BLaER1 (cell line): Measurements from ENCODE around the gene APPBP2.
"Not testable (repeated sequence)": the region's sequence is repeated elsewhere in the genome, so short reads cannot be mapped to it uniquely, and the experiment has no call there.

Experiments
- H3K27ac ChIP-seq: shearing (Covaris generic); formaldehyde crosslinking; 2 replicates; pipeline ENCODE4 v1.8.1; 2022
- H3K27me3 ChIP-seq: shearing (Covaris generic); formaldehyde crosslinking; 2 replicates; pipeline ENCODE4 v1.8.1; 2022
- H3K36me3 ChIP-seq: shearing (Covaris generic); formaldehyde crosslinking; 2 replicates; pipeline ENCODE4 v1.8.1; 2022
- H3K4me1 ChIP-seq: shearing (Covaris generic); formaldehyde crosslinking; 2 replicates; pipeline ENCODE4 v1.8.1; 2022
- H3K4me2 ChIP-seq: shearing (Covaris generic); formaldehyde crosslinking; 2 replicates; pipeline ENCODE4 v1.8.1; 2022
- H3K4me3 ChIP-seq: shearing (Covaris generic); formaldehyde crosslinking; 2 replicates; pipeline ENCODE4 v1.8.1; 2022
- H3K9ac ChIP-seq: shearing (Covaris generic); formaldehyde crosslinking; 2 replicates; pipeline ENCODE4 v1.8.1; 2022
- H3K9me3 ChIP-seq: shearing (Covaris generic); formaldehyde crosslinking; 2 replicates; pipeline ENCODE4 v1.8.1; 2022
- H4K20me1 ChIP-seq: shearing (Covaris generic); formaldehyde crosslinking; 2 replicates; pipeline ENCODE4 v1.8.1; 2022
- Cebpa-rat ChIP-seq: shearing (Covaris generic); IDR thresholded peaks from 2 replicates; pipeline ENCODE4 v1.8.1; 2022

Gene APPBP2

GRCh38 chr17:60557805-60558204 is 31.8 kb upstream of the APPBP2 start:
- TF ChIP-seq Cebpa-rat = no peak
- Histone ChIP-seq H3K9me3 (peaks cover 51% of the 10 kb centered on the region), H3K36me3 (peaks cover 15% of the 10 kb centered on the region)

GRCh38 chr17:60555786-60556185 is 29.7 kb upstream of the APPBP2 start:
- Histone ChIP-seq H3K4me2 (no peak overlapping the region), H4K20me1 (no peaks in the 10 kb centered on the region), H3K27me3 (no peaks in the 10 kb centered on the region), H3K4me3 (no peak overlapping the region), H3K36me3 (peaks cover 15% of the 10 kb centered on the region), H3K27ac (no peak overlapping the region), H3K4me1 (no peaks in the 10 kb centered on the region), H3K9me3 (peaks cover 51% of the 10 kb centered on the region), H3K9ac (no peak overlapping the region)
- TF ChIP-seq Cebpa-rat = no peak

More at GRCh38 chr17:60557805-60558204, 31.8 kb upstream of the APPBP2 start:
- no peak overlapping the region for H3K27ac ChIP-seq
- no peaks in the 10 kb centered on the region for H4K20me1 ChIP-seq
- no peak overlapping the region for H3K4me3 ChIP-seq
- no peak overlapping the region for H3K4me2 ChIP-seq
- H3K4me1 ChIP-seq = no peaks in the 10 kb centered on the region
- no peak overlapping the region for H3K9ac ChIP-seq
- H3K27me3 ChIP-seq = no peaks in the 10 kb centered on the region

GRCh38 chr17:60554377-60554788 is 28.3 kb upstream of the APPBP2 start:
- Histone ChIP-seq H4K20me1 (no peaks in the 10 kb centered on the region), H3K4me2 (no peak overlapping the region), H3K27ac (no peak overlapping the region), H3K27me3 (no peaks in the 10 kb centered on the region), H3K4me1 (no peaks in the 10 kb centered on the region), H3K4me3 (no peak overlapping the region), H3K9me3 (peaks cover 63% of the 10 kb centered on the region), H3K36me3 (peaks cover 15% of the 10 kb centered on the region), H3K9ac (no peak overlapping the region)
- no peak for TF ChIP-seq Cebpa-rat

GRCh38 chr17:60552255-60552654 is 26.2 kb upstream of the APPBP2 start:
- not testable (repeated sequence) for H3K36me3 ChIP-seq, H3K4me3 ChIP-seq, H3K27ac ChIP-seq, H3K9ac ChIP-seq, H3K4me2 ChIP-seq, H3K4me1 ChIP-seq, H3K27me3 ChIP-seq, H4K20me1 ChIP-seq
- H3K9me3 ChIP-seq = peaks cover 43% of the 10 kb centered on the region

GRCh38 chr17:60548990-60549389 is 22.9 kb upstream of the APPBP2 start:
- no peak overlapping the region for H3K4me2 ChIP-seq
- no peak overlapping the region for H3K4me3 ChIP-seq
- no peak for TF ChIP-seq Cebpa-rat
- no peak overlapping the region for H3K9ac ChIP-seq
- no peaks in the 10 kb centered on the region for H4K20me1 ChIP-seq
- no peaks in the 10 kb centered on the region for H3K4me1 ChIP-seq
- peaks cover 9% of the 10 kb centered on the region; the same call in 1 of the 2 replicates for H3K36me3 ChIP-seq
- H3K9me3 ChIP-seq = peaks cover 25% of the 10 kb centered on the region
- no peak overlapping the region for H3K27ac ChIP-seq
- no peaks in the 10 kb centered on the region for H3K27me3 ChIP-seq

- no peak overlapping the region for H3K9ac ChIP-seq
- no peak for TF ChIP-seq Cebpa-rat
- H3K27me3 ChIP-seq = no peaks in the 10 kb centered on the region
- no peaks in the 10 kb centered on the region for H4K20me1 ChIP-seq
- H3K9me3 ChIP-seq = peaks cover 13% of the 10 kb centered on the region
- H3K36me3 ChIP-seq = no peaks in the 10 kb centered on the region
- no peak overlapping the region for H3K4me2 ChIP-seq
- no peaks in the 10 kb centered on the region for H3K4me1 ChIP-seq
- H3K27ac ChIP-seq = no peak overlapping the region
- no peak overlapping the region for H3K4me3 ChIP-seq
These were observed 19.6 kb upstream of the APPBP2 start for GRCh38 chr17:60545465-60546191.

GRCh38 chr17:60542071-60542470 is 16.0 kb upstream of the APPBP2 start:
- Histone ChIP-seq H3K9ac (no peak overlapping the region), H3K4me2 (no peak overlapping the region), H3K9me3 (no peaks in the 10 kb centered on the region)

GRCh38 chr17:60540460-60540859 is 14.4 kb upstream of the APPBP2 start:
- H3K36me3 ChIP-seq = no peaks in the 10 kb centered on the region
- H3K9ac ChIP-seq = no peak overlapping the region
- no peaks in the 10 kb centered on the region for H4K20me1 ChIP-seq
- no peak overlapping the region for H3K27ac ChIP-seq
- H3K4me1 ChIP-seq = no peaks in the 10 kb centered on the region
- no peak overlapping the region for H3K4me2 ChIP-seq
- no peaks in the 10 kb centered on the region for H3K27me3 ChIP-seq
- no peaks in the 10 kb centered on the region for H3K9me3 ChIP-seq
- no peak overlapping the region for H3K4me3 ChIP-seq
- TF ChIP-seq Cebpa-rat = no peak

More at GRCh38 chr17:60542071-60542470, 16.0 kb upstream of the APPBP2 start:
- H4K20me1 ChIP-seq = no peaks in the 10 kb centered on the region
- TF ChIP-seq Cebpa-rat = no peak
- no peaks in the 10 kb centered on the region for H3K36me3 ChIP-seq
- no peaks in the 10 kb centered on the region for H3K4me1 ChIP-seq
- no peaks in the 10 kb centered on the region for H3K27me3 ChIP-seq
- H3K4me3 ChIP-seq = no peak overlapping the region
- no peak overlapping the region for H3K27ac ChIP-seq

- H3K9me3 ChIP-seq = no peaks in the 10 kb centered on the region
- no peaks in the 10 kb centered on the region for H3K36me3 ChIP-seq
- no peak overlapping the region for H3K4me2 ChIP-seq
These were observed 13.8 kb upstream of the APPBP2 start for GRCh38 chr17:60539807-60540206.

GRCh38 chr17:60538726-60539125 is 12.7 kb upstream of the APPBP2 start:
- Histone ChIP-seq H3K27ac (no peak overlapping the region), H3K36me3 (no peaks in the 10 kb centered on the region), H3K9me3 (no peaks in the 10 kb centered on the region), H3K4me3 (no peak overlapping the region), H3K9ac (no peak overlapping the region), H3K4me2 (no peak overlapping the region), H3K27me3 (no peaks in the 10 kb centered on the region), H4K20me1 (no peaks in the 10 kb centered on the region), H3K4me1 (no peaks in the 10 kb centered on the region)
- no peak for TF ChIP-seq Cebpa-rat

More at GRCh38 chr17:60539807-60540206, 13.8 kb upstream of the APPBP2 start:
- Histone ChIP-seq H3K27me3 (no peaks in the 10 kb centered on the region), H4K20me1 (no peaks in the 10 kb centered on the region), H3K27ac (no peak overlapping the region), H3K9ac (no peak overlapping the region), H3K4me1 (no peaks in the 10 kb centered on the region), H3K4me3 (no peak overlapping the region)
- no peak for TF ChIP-seq Cebpa-rat
